ENCODE measurements around the gene PAPSS2. TPM values are rescaled to one million over a fixed set of nuclear protein-coding genes. Genes with fewer than 3 reads are reported as not detected.

Gene PAPSS2
- total RNA-seq, 4 donors from 2014 or later, result 4.4 to 20.1 (median 14.1) TPM

GRCh38 chr10:87771871-87772500 lies 112.3 kb downstream of the PAPSS2 start:
- no peak for ATAC-seq
- Histone ChIP-seq H3K27ac (no peak overlapping the region), H3K4me3 (no peak overlapping the region), H3K27me3 (no peaks in the 10 kb centered on the region), H3K4me1 (no peaks in the 10 kb centered on the region), H3K36me3 (peaks cover 5 to 55% of the 10 kb centered on the region in 2 donors), H3K9me3 (no peaks in the 10 kb centered on the region)
- WGBS, 2 donors (ENCODE audit: low coverage in 1 of 2), result 92 to 100% methylated on average over 2 of the region's 2 CpGs
- TF ChIP-seq CTCF (IDR thresholded peaks at IDR 0.05) (peak in 3 of 4 experiments; percentile 34 to 46 (median 44)), POLR2AphosphoS5 (IDR thresholded peaks at IDR 0.05) (no peak)

- H3K4me1 ChIP-seq, result no peaks in the 10 kb centered on the region
- peaks cover 0 to 38% of the 10 kb centered on the region in 2 donors for H3K36me3 ChIP-seq
- no peak for ATAC-seq
- no peaks in the 10 kb centered on the region for H3K9me3 ChIP-seq
- H3K4me3 ChIP-seq, result no peak overlapping the region
- H3K27me3 ChIP-seq, result no peaks in the 10 kb centered on the region
- no peak for TF ChIP-seq EP300 (IDR thresholded peaks at IDR 0.05)
- TF ChIP-seq POLR2AphosphoS5 (IDR thresholded peaks at IDR 0.05), result no peak
- no peak for TF ChIP-seq POLR2A (IDR thresholded peaks at IDR 0.05)
- no peak for TF ChIP-seq CTCF (IDR thresholded peaks at IDR 0.05)
- WGBS, 2 donors (ENCODE audit: low coverage in 1 of 2), result 64 to 66% methylated on average over 4 of the region's 4 CpGs
- H3K27ac ChIP-seq, result no peak overlapping the region
Observed at GRCh38 chr10:87775766-87776165, 116.1 kb downstream of the PAPSS2 start.

- Histone ChIP-seq H3K4me3 (no peak overlapping the region), H3K36me3 (peaks cover 0 to 36% of the 10 kb centered on the region in 2 donors), H3K4me1 (no peaks in the 10 kb centered on the region), H3K9me3 (no peaks in the 10 kb centered on the region), H3K27ac (no peak overlapping the region), H3K27me3 (no peaks in the 10 kb centered on the region)
- 97 to 98% methylated on average over 6 of the region's 6 CpGs for WGBS, 2 donors (ENCODE audit: low coverage in 1 of 2)
- no peak for ATAC-seq
- no peak for TF ChIP-seq CTCF (IDR thresholded peaks at IDR 0.05)
- no peak for TF ChIP-seq POLR2AphosphoS5 (IDR thresholded peaks at IDR 0.05)
- no peak for TF ChIP-seq POLR2A (IDR thresholded peaks at IDR 0.05)
- no peak for TF ChIP-seq EP300 (IDR thresholded peaks at IDR 0.05)
Observed at GRCh38 chr10:87776328-87776727, 116.7 kb downstream of the PAPSS2 start.

- TF ChIP-seq POLR2A (IDR thresholded peaks at IDR 0.05), result no peak
- TF ChIP-seq POLR2AphosphoS5 (IDR thresholded peaks at IDR 0.05), result no peak
- TF ChIP-seq CTCF (IDR thresholded peaks at IDR 0.05), result no peak
- TF ChIP-seq EP300 (IDR thresholded peaks at IDR 0.05), result no peak
- Histone ChIP-seq H3K36me3 (peaks cover 0 to 42% of the 10 kb centered on the region in 2 donors), H3K4me3 (no peak overlapping the region), H3K9me3 (no peaks in the 10 kb centered on the region), H3K27me3 (no peaks in the 10 kb centered on the region), H3K27ac (no peak overlapping the region), H3K4me1 (no peaks in the 10 kb centered on the region)
- ATAC-seq, result no peak
- WGBS, 2 donors (ENCODE audit: low coverage in 1 of 2), result 94% methylated on average over 2 of the region's 2 CpGs; no CpG with 5 or more reads in 1 of the 2 donors
Observed at GRCh38 chr10:87781545-87781944, 121.9 kb downstream of the PAPSS2 start.

GRCh38 chr10:87782721-87783120 lies 123.0 kb downstream of the PAPSS2 start:
- H3K9me3 ChIP-seq, result no peaks in the 10 kb centered on the region
- H3K36me3 ChIP-seq, result peaks cover 0 to 47% of the 10 kb centered on the region in 2 donors
- WGBS, 2 donors (ENCODE audit: low coverage in 1 of 2), result 94 to 100% methylated on average over 2 to 6 of the region's 6 CpGs
- H3K27me3 ChIP-seq, result no peaks in the 10 kb centered on the region
- ATAC-seq, result no peak
- no peak overlapping the region for H3K27ac ChIP-seq
- TF ChIP-seq CTCF (IDR thresholded peaks at IDR 0.05) (no peak), EP300 (IDR thresholded peaks at IDR 0.05) (no peak), POLR2A (IDR thresholded peaks at IDR 0.05) (no peak), POLR2AphosphoS5 (IDR thresholded peaks at IDR 0.05) (no peak)
- H3K4me3 ChIP-seq, result no peak overlapping the region
- H3K4me1 ChIP-seq, result no peaks in the 10 kb centered on the region
